HEK293 (cell line): ENCODE data around the gene DDX39A.

ENCODE experiments used
- EGR2 ChIP-seq: fragments of 450-650 bp; formaldehyde crosslinking; IDR thresholded peaks from 2 replicates; pipeline ENCODE4 v1.5.1; 2016; ENCODE audit warnings: low read depth, missing biosample characterization, missing genetic modification characterization
- IKZF3 ChIP-seq: fragments of 450-650 bp; IDR thresholded peaks from 2 replicates; pipeline ENCODE4 v1.5.0; 2018; ENCODE audit warnings: missing biosample characterization, mild to moderate bottlenecking, missing genetic modification characterization, moderate library complexity
- KLF10 ChIP-seq: fragments of 450-650 bp; IDR thresholded peaks from 2 replicates; pipeline ENCODE4 v1.5.1; 2018; ENCODE audit warnings: missing biosample characterization, mild to moderate bottlenecking, missing genetic modification characterization
- KLF7 ChIP-seq: fragments of 450-650 bp; formaldehyde crosslinking; IDR thresholded peaks from 2 replicates; pipeline ENCODE4 v1.5.1; 2016; ENCODE audit warnings: missing biosample characterization, missing genetic modification characterization, borderline replicate concordance
- TCF7L2 ChIP-seq: IDR thresholded peaks from 2 replicates; pipeline ENCODE4 v1.6.1; 2011; ENCODE audit warnings: low read depth, mild to moderate bottlenecking, inconsistent platforms, low read length, moderate library complexity, borderline replicate concordance
- WT1 ChIP-seq: fragments of 450-650 bp; formaldehyde crosslinking; IDR thresholded peaks from 2 replicates; pipeline ENCODE4 v1.5.1; 2016; ENCODE audit warnings: missing biosample characterization, missing genetic modification characterization
- ZBTB10 ChIP-seq: fragments of 450-650 bp; formaldehyde crosslinking; IDR thresholded peaks from 2 replicates; pipeline ENCODE4 v1.5.1; 2016; ENCODE audit warnings: missing biosample characterization, missing genetic modification characterization
- ZBTB21 ChIP-seq: fragments of 450-650 bp; formaldehyde crosslinking; IDR thresholded peaks from 2 replicates; pipeline ENCODE4 v1.5.1; 2017; ENCODE audit warnings: missing biosample characterization, missing genetic modification characterization
- ZBTB7A ChIP-seq: fragments of 450-650 bp; formaldehyde crosslinking; IDR thresholded peaks from 2 replicates; pipeline ENCODE4 v1.5.1; 2016; ENCODE audit warnings: low read depth, missing biosample characterization, missing genetic modification characterization
- ZBTB8A ChIP-seq: fragments of 450-650 bp; formaldehyde crosslinking; IDR thresholded peaks from 2 replicates; pipeline ENCODE4 v1.5.1; 2016; ENCODE audit warnings: missing biosample characterization, missing genetic modification characterization
- ZEB2 ChIP-seq: fragments of 450-650 bp; formaldehyde crosslinking; IDR thresholded peaks from 2 replicates; pipeline ENCODE4 v1.5.1; 2016; ENCODE audit warnings: missing biosample characterization, missing genetic modification characterization
- ZFHX2 ChIP-seq: fragments of 450-650 bp; formaldehyde crosslinking; conservative IDR thresholded peaks from 2 replicates; pipeline ENCODE4 v1.5.1; 2016; ENCODE audit warnings: missing biosample characterization, missing genetic modification characterization
- ZFP69B ChIP-seq: fragments of 450-650 bp; formaldehyde crosslinking; IDR thresholded peaks from 2 replicates; pipeline ENCODE4 v1.5.1; 2016; ENCODE audit warnings: missing biosample characterization, missing genetic modification characterization
- ZNF112 ChIP-seq: fragments of 450-650 bp; formaldehyde crosslinking; IDR thresholded peaks from 2 replicates; pipeline ENCODE4 v1.5.0; 2017; ENCODE audit warnings: missing biosample characterization, missing genetic modification characterization
- ZNF121 ChIP-seq: fragments of 450-650 bp; formaldehyde crosslinking; IDR thresholded peaks from 2 replicates; pipeline ENCODE4 v1.5.1; 2016; ENCODE audit warnings: missing biosample characterization, missing genetic modification characterization
- ZNF133 ChIP-seq: fragments of 450-650 bp; formaldehyde crosslinking; IDR thresholded peaks from 2 replicates; pipeline ENCODE4 v1.5.1; 2016; ENCODE audit warnings: missing biosample characterization, missing genetic modification characterization
- ZNF214 ChIP-seq: fragments of 450-650 bp; formaldehyde crosslinking; IDR thresholded peaks from 2 replicates; pipeline ENCODE4 v1.5.1; 2017; ENCODE audit warnings: missing biosample characterization, mild to moderate bottlenecking, missing genetic modification characterization, borderline replicate concordance
- ZNF223 ChIP-seq: fragments of 450-650 bp; formaldehyde crosslinking; IDR thresholded peaks from 2 replicates; pipeline ENCODE4 v1.5.1; 2016; ENCODE audit warnings: missing biosample characterization, missing genetic modification characterization
- ZNF266 ChIP-seq: fragments of 450-650 bp; formaldehyde crosslinking; IDR thresholded peaks from 2 replicates; pipeline ENCODE4 v1.5.1; 2016; ENCODE audit warnings: missing biosample characterization, missing genetic modification characterization, low read depth
- ZNF623 ChIP-seq: fragments of 450-650 bp; formaldehyde crosslinking; IDR thresholded peaks from 2 replicates; pipeline ENCODE4 v1.5.1; 2016; ENCODE audit warnings: missing biosample characterization, missing genetic modification characterization
- ZNF629 ChIP-seq: fragments of 450-650 bp; formaldehyde crosslinking; IDR thresholded peaks from 2 replicates; pipeline ENCODE4 v1.5.1; 2017; ENCODE audit warnings: missing biosample characterization, missing genetic modification characterization
- ZNF76 ChIP-seq: fragments of 450-650 bp; formaldehyde crosslinking; IDR thresholded peaks from 2 replicates; pipeline ENCODE4; 2016; ENCODE audit warnings: low read depth, missing biosample characterization, missing genetic modification characterization, borderline replicate concordance
- ZNF830 ChIP-seq: fragments of 450-650 bp; IDR thresholded peaks from 2 replicates; pipeline ENCODE4 v1.5.0; 2018; ENCODE audit warnings: missing biosample characterization, missing genetic modification characterization, low read depth, mild to moderate bottlenecking, moderate library complexity
- TF ChIP-seq, protein P1 (sequence below): fragments of 450-650 bp; formaldehyde crosslinking; IDR thresholded peaks from 2 replicates; pipeline ENCODE4; 2016; ENCODE audit warnings: missing biosample characterization, missing genetic modification characterization
- TF ChIP-seq, protein P2 (sequence below): fragments of 450-650 bp; formaldehyde crosslinking; IDR thresholded peaks from 2 replicates; pipeline ENCODE4 v1.5.1; 2017; ENCODE audit warnings: missing biosample characterization, missing genetic modification characterization
- TF ChIP-seq, protein P3 (sequence below): fragments of 450-650 bp; formaldehyde crosslinking; conservative IDR thresholded peaks from 2 replicates; pipeline ENCODE4 v1.5.1; 2016; ENCODE audit warnings: low read depth, missing biosample characterization, missing genetic modification characterization
- TF ChIP-seq, protein P4 (sequence below): fragments of 450-650 bp; formaldehyde crosslinking; IDR thresholded peaks from 2 replicates; pipeline ENCODE4 v1.5.1; 2017; ENCODE audit warnings: missing biosample characterization, missing genetic modification characterization

DDX39A gene

DNA sequence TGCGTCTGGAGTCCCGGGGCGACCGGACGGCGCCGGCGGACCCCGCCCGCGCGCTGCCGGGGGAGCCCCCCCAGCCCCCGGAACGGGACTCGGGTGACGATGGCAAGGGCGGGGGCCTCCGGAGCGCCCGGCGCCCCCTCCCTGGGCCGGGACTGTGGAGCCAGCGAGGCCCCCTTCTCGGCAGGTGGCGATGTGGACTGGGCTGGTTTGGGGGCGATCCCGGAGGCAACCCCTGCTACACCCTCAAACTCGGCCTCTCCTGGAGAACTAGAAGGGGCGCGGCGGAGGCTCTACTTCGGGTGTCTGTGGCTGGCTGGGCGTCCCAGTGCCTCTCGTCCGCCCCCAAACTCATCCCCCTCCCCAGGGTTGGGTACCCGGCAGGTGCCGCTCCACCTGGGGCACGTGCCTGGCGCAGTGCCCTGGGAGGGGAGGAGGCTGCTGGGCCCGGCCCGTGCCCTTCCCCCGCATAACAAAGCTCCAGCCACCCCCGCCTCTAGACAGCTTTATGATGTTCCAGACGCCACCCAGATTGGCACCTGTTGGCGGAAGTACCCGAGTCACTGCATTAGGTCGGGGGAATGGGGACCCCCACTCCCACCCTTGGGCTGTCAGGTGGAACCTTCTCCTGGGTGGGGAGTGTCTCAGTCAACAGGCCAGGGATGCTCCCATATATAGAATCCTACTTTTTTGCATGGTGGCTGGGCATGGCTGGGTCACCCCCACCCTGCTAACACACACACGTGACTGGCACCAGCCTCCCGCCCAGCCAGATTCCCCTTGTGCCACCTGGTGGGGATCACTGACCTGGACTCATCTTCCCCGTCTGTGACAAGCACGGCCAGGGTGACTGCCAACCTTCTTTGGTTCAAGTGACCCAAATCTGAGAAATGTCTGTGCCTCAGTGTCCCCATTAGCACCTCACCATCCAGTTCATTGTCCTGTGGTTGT is 14.7 kb upstream of the DDX39A start (continued):
- TF ChIP-seq WT1: peak; percentile 70
- peak; percentile 66; the same call in 1 of the 2 replicates for TF ChIP-seq ZFP69B (tag by site-specific recombination)
- peak; percentile 82 for TF ChIP-seq EGR2 (tag by site-specific recombination)
- no peak for TF ChIP-seq ZBTB21 (tag by site-specific recombination)
- TF ChIP-seq ZNF121: no peak
- no peak for TF ChIP-seq ZNF112 (tag by site-specific recombination)
- TF ChIP-seq ZNF76: no peak
- no peak for TF ChIP-seq ZNF133
- TF ChIP-seq ZNF223: no peak
- no peak for TF ChIP-seq ZNF266 (tag by site-specific recombination)
- no peak for TF ChIP-seq TCF7L2
- peak; percentile 19; the same call in 1 of the 2 replicates for TF ChIP-seq KLF7 (tag by site-specific recombination)
- TF ChIP-seq ZNF623 (tag by site-specific recombination): no peak
- TF ChIP-seq, protein P1, sequence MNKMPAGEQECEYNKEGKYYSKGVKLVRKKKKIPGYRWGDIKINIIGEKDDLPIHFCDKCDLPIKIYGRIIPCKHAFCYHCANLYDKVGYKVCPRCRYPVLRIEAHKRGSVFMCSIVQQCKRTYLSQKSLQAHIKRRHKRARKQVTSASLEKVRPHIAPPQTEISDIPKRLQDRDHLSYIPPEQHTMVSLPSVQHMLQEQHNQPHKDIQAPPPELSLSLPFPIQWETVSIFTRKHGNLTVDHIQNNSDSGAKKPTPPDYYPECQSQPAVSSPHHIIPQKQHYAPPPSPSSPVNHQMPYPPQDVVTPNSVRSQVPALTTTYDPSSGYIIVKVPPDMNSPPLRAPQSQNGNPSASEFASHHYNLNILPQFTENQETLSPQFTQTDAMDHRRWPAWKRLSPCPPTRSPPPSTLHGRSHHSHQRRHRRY (tag by site-specific recombination): no peak
- TF ChIP-seq ZNF629 (tag by site-specific recombination): no peak
- TF ChIP-seq, protein P2, sequence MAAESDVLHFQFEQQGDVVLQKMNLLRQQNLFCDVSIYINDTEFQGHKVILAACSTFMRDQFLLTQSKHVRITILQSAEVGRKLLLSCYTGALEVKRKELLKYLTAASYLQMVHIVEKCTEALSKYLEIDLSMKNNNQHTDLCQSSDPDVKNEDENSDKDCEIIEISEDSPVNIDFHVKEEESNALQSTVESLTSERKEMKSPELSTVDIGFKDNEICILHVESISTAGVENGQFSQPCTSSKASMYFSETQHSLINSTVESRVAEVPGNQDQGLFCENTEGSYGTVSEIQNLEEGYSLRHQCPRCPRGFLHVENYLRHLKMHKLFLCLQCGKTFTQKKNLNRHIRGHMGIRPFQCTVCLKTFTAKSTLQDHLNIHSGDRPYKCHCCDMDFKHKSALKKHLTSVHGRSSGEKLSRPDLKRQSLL (tag by site-specific recombination): no peak
- TF ChIP-seq, protein P3, sequence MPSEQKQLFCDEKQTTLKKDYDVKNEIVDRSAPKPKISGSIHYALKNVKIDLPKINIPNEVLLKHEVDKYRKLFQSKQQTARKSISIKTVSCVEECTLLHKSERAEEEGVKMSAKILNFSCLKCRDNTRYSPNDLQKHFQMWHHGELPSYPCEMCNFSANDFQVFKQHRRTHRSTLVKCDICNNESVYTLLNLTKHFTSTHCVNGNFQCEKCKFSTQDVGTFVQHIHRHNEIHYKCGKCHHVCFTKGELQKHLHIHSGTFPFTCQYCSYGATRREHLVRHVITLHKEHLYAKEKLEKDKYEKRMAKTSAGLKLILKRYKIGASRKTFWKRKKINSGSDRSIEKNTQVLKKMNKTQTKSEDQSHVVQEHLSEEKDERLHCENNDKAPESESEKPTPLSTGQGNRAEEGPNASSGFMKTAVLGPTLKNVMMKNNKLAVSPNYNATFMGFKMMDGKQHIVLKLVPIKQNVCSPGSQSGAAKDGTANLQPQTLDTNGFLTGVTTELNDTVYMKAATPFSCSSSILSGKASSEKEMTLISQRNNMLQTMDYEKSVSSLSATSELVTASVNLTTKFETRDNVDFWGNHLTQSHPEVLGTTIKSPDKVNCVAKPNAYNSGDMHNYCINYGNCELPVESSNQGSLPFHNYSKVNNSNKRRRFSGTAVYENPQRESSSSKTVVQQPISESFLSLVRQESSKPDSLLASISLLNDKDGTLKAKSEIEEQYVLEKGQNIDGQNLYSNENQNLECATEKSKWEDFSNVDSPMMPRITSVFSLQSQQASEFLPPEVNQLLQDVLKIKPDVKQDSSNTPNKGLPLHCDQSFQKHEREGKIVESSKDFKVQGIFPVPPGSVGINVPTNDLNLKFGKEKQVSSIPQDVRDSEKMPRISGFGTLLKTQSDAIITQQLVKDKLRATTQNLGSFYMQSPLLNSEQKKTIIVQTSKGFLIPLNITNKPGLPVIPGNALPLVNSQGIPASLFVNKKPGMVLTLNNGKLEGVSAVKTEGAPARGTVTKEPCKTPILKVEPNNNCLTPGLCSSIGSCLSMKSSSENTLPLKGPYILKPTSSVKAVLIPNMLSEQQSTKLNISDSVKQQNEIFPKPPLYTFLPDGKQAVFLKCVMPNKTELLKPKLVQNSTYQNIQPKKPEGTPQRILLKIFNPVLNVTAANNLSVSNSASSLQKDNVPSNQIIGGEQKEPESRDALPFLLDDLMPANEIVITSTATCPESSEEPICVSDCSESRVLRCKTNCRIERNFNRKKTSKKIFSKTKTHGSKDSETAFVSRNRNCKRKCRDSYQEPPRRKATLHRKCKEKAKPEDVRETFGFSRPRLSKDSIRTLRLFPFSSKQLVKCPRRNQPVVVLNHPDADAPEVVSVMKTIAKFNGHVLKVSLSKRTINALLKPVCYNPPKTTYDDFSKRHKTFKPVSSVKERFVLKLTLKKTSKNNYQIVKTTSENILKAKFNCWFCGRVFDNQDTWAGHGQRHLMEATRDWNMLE (tag by site-specific recombination): no peak
- TF ChIP-seq ZBTB10 (tag by site-specific recombination): peak; percentile 69; the same call in 1 of the 2 replicates
- peak; percentile 59 for TF ChIP-seq ZBTB8A (tag by site-specific recombination)
- peak; percentile 89 for TF ChIP-seq ZFHX2
- no peak for TF ChIP-seq KLF10
- peak; percentile 85; the same call in 1 of the 2 replicates for TF ChIP-seq ZEB2 (tag by site-specific recombination)
- TF ChIP-seq, protein P4, sequence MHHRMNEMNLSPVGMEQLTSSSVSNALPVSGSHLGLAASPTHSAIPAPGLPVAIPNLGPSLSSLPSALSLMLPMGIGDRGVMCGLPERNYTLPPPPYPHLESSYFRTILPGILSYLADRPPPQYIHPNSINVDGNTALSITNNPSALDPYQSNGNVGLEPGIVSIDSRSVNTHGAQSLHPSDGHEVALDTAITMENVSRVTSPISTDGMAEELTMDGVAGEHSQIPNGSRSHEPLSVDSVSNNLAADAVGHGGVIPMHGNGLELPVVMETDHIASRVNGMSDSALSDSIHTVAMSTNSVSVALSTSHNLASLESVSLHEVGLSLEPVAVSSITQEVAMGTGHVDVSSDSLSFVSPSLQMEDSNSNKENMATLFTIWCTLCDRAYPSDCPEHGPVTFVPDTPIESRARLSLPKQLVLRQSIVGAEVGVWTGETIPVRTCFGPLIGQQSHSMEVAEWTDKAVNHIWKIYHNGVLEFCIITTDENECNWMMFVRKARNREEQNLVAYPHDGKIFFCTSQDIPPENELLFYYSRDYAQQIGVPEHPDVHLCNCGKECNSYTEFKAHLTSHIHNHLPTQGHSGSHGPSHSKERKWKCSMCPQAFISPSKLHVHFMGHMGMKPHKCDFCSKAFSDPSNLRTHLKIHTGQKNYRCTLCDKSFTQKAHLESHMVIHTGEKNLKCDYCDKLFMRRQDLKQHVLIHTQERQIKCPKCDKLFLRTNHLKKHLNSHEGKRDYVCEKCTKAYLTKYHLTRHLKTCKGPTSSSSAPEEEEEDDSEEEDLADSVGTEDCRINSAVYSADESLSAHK: no peak
- TF ChIP-seq ZBTB7A: 0 out of 2 replicates have a peak, but pooled peaks have one; percentile 15
- no peak for TF ChIP-seq IKZF3 (tag by site-specific recombination)
- no peak for TF ChIP-seq ZNF830 (tag by site-specific recombination)
- TF ChIP-seq ZNF214: no peak
